H9 (cell line): ENCODE data around the gene PRICKLE1. TPM values are rescaled to one million over a fixed set of nuclear protein-coding genes. Genes with fewer than 3 reads are reported as not detected.

Source experiments
- DNase-seq: peaks from one replicate; pipeline ENCODE4 v3.0.0-alpha.2; 2017
- H2AFZ ChIP-seq: one replicate; pipeline ENCODE4 v1.6.1; 2013; ENCODE audit warnings: mild to moderate bottlenecking, low read length, control low read depth, moderate library complexity
- H2AK5ac ChIP-seq: 2 replicates; pipeline ENCODE4 v1.6.1; 2013; ENCODE audit warnings: low read length, control low read depth, mixed read lengths; ENCODE audit not compliant: insufficient read length
- H2BK120ac ChIP-seq: one replicate; pipeline ENCODE4 v1.6.1; 2013; ENCODE audit warnings: low read depth, mild to moderate bottlenecking, low read length, control low read depth, inconsistent platforms; ENCODE audit not compliant: poor library complexity, severe bottlenecking
- H2BK12ac ChIP-seq: 2 replicates; pipeline ENCODE4 v1.6.1; 2013; ENCODE audit warnings: low read length, control low read depth, mixed read lengths, low read depth; ENCODE audit not compliant: insufficient read length
- H2BK15ac ChIP-seq: 2 replicates; pipeline ENCODE4 v1.6.1; 2013; ENCODE audit warnings: low read depth, low read length, control low read depth
- H2BK20ac ChIP-seq: one replicate; pipeline ENCODE4 v1.6.1; 2013; ENCODE audit warnings: low read depth, mild to moderate bottlenecking, low read length, control low read depth, inconsistent platforms; ENCODE audit not compliant: poor library complexity, severe bottlenecking
- H2BK5ac ChIP-seq: 2 replicates; pipeline ENCODE4 v1.6.1; 2013; ENCODE audit warnings: low read length, control low read depth, mixed read lengths; ENCODE audit not compliant: insufficient read length
- H3K14ac ChIP-seq: 2 replicates; pipeline ENCODE4 v1.6.1; 2013; ENCODE audit warnings: low read length, control low read depth; ENCODE audit not compliant: insufficient read depth
- H3K18ac ChIP-seq: 2 replicates; pipeline ENCODE4 v1.6.1; 2013; ENCODE audit warnings: low read depth, mild to moderate bottlenecking, mixed read lengths, low read length, control low read depth; ENCODE audit not compliant: insufficient read length
- H3K23ac ChIP-seq: 2 replicates; pipeline ENCODE4 v1.6.1; 2013; ENCODE audit warnings: low read length, control low read depth, mixed read lengths, low read depth; ENCODE audit not compliant: insufficient read length
- H3K23me2 ChIP-seq: 2 replicates; pipeline ENCODE4 v1.6.1; 2013; ENCODE audit warnings: low read depth, mild to moderate bottlenecking, mixed read lengths, low read length, control low read depth; ENCODE audit not compliant: insufficient read length, poor library complexity, severe bottlenecking
- H3K27ac ChIP-seq: 2 replicates; pipeline ENCODE4 v1.5.1; 2013; ENCODE audit warnings: low read length, control low read depth, mixed read lengths, low read depth; ENCODE audit not compliant: insufficient read length
- H3K27me3 ChIP-seq: 2 replicates; pipeline ENCODE4 v1.6.1; 2013; ENCODE audit warnings: low read length, control low read depth, inconsistent platforms; ENCODE audit not compliant: insufficient read depth
- H3K4ac ChIP-seq: 2 replicates; pipeline ENCODE4 v1.6.1; 2013; ENCODE audit warnings: low read depth, mild to moderate bottlenecking, control low read depth, inconsistent platforms, low read length, moderate library complexity
- H3K4me1 ChIP-seq: 2 replicates; pipeline ENCODE4 v1.6.1; 2013; ENCODE audit warnings: low read length, control low read depth, inconsistent platforms; ENCODE audit not compliant: insufficient read depth
- H3K4me2 ChIP-seq: 2 replicates; pipeline ENCODE4 v1.6.1; 2013; ENCODE audit warnings: low read length, control low read depth, mixed read lengths; ENCODE audit not compliant: insufficient read length, insufficient read depth
- H3K56ac ChIP-seq: 2 replicates; pipeline ENCODE4 v1.6.1; 2013; ENCODE audit warnings: low read depth, mild to moderate bottlenecking, mixed read lengths, low read length, control low read depth; ENCODE audit not compliant: insufficient read length
- H3K79me1 ChIP-seq: 2 replicates; pipeline ENCODE4 v1.6.1; 2013; ENCODE audit warnings: low read depth, mild to moderate bottlenecking, moderate library complexity, low read length, control low read depth, inconsistent platforms; ENCODE audit not compliant: insufficient read depth, poor library complexity, severe bottlenecking
- H3K79me2 ChIP-seq: 2 replicates; pipeline ENCODE4 v1.6.1; 2013; ENCODE audit warnings: low read length, control low read depth, inconsistent platforms; ENCODE audit not compliant: insufficient read depth
- H3K9ac ChIP-seq: 2 replicates; pipeline ENCODE4 v1.6.1; 2013; ENCODE audit warnings: low read length, control low read depth, mixed read lengths; ENCODE audit not compliant: insufficient read length; ENCODE audit errors: extremely low read depth
- H3K9me3 ChIP-seq: one replicate; pipeline ENCODE4 v1.6.1; 2013; ENCODE audit warnings: low read depth, low read length, inconsistent platforms; ENCODE audit not compliant: control insufficient read depth
- H3T11ph ChIP-seq: one replicate; pipeline ENCODE4 v1.6.1; 2013; ENCODE audit warnings: mild to moderate bottlenecking, low read length, control low read depth, inconsistent platforms
- H4K20me1 ChIP-seq: one replicate; pipeline ENCODE4 v1.6.1; 2013; ENCODE audit not compliant: control insufficient read depth, insufficient read length, insufficient read depth
- H4K5ac ChIP-seq: 2 replicates; pipeline ENCODE4 v1.6.1; 2013; ENCODE audit warnings: low read depth, mild to moderate bottlenecking, mixed read lengths, low read length, control low read depth; ENCODE audit not compliant: insufficient read length
- H4K8ac ChIP-seq: replicated peaks from 2 replicates; pipeline ENCODE4 v1.6.1; 2013; ENCODE audit warnings: low read length, control low read depth, mixed read lengths, low read depth; ENCODE audit not compliant: insufficient read length
- H4K91ac ChIP-seq: 2 replicates; pipeline ENCODE4 v1.6.1; 2013; ENCODE audit warnings: low read depth, mild to moderate bottlenecking, moderate library complexity, mixed read lengths, low read length, control low read depth; ENCODE audit not compliant: insufficient read length
- H3K27ac Mint-ChIP-seq, 3 experiments: 2 replicates in 2 of 3; 3 replicates in 1 of 3; pipeline ENCODE4 v1.8.0; 2020 to 2021; ENCODE audit warnings: mixed read lengths in 3 of 3, mild to moderate bottlenecking in 1 of 3, moderate library complexity in 1 of 3
- H3K27me3 Mint-ChIP-seq: 2 replicates; pipeline ENCODE4 v1.8.0; 2021; ENCODE audit warnings: low read depth, mild to moderate bottlenecking, moderate library complexity, mixed read lengths
- H3K36me3 Mint-ChIP-seq, 3 experiments: 2 replicates in 2 of 3; 3 replicates in 1 of 3; pipeline ENCODE4 v1.8.0; 2020 to 2021; ENCODE audit warnings: low read depth in 3 of 3, mixed read lengths in 3 of 3; ENCODE audit not compliant: insufficient read depth in 1 of 3
- H3K4me1 Mint-ChIP-seq, 2 experiments: 2 replicates each; pipeline ENCODE4 v1.8.0; 2020; ENCODE audit warnings: mixed read lengths in 2 of 2
- H3K4me3 Mint-ChIP-seq, 2 experiments: 2 replicates in 1 of 2; 3 replicates in 1 of 2; pipeline ENCODE4 v1.8.0; 2020 to 2021; ENCODE audit warnings: mild to moderate bottlenecking in 2 of 2, mixed read lengths in 2 of 2, moderate library complexity in 1 of 2
- H3K9me3 Mint-ChIP-seq, 2 experiments: 2 replicates in 1 of 2; 3 replicates in 1 of 2; pipeline ENCODE4 v1.8.0; 2020; ENCODE audit warnings: mild to moderate bottlenecking in 2 of 2, mixed read lengths in 2 of 2, moderate library complexity in 1 of 2
- WGBS: extraction: QIAGEN DNeasy Blood & Tissue Kit; methylation state at CpG from one replicate; pipeline ENCODE4 v1.1.7; 2013; ENCODE audit warnings: missing lambda C conversion rate, low lambda C conversion rate, mixed read lengths; ENCODE audit not compliant: insufficient read length; ENCODE audit errors: extremely low coverage; 5-methylcytosine and 5-hydroxymethylcytosine counted together
- total RNA-seq: library from RNA; stranded (reverse); gene quantifications from 2 replicates; pipeline ENCODE4 v1.2.1, GENCODE V29; 2021
- TF ChIP-seq, protein P1 (sequence below): fragments of 200-600 bp; sonication (generic); conservative IDR thresholded peaks from 3 replicates; pipeline ENCODE4 v1.8.0; 2021; ENCODE audit warnings: antibody characterized with exemption, mild to moderate bottlenecking

PRICKLE1 gene
- total RNA-seq, 1 experiment from 2014 or later = 20.5 TPM

DNA sequence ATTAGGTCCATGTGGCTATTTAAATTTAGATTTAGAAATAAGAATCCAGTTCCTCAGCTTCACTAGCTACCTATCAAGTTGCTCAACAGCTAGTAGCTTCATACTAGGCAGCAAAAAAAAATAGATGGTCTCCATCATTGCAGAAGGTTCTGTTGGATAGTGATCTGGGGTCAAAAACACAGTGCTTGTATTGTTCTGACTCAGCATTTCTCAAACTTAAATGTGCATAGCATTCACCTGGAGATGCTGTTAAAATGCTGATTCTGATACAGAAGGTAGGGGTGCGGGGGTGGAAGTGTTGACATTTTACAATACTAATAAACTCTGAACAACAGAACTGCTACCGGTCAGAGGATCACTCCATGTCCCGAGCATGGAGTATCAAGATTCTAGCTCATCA is 51.3 kb downstream of the PRICKLE1 start:
- Histone ChIP-seq H4K91ac (no peak overlapping the region), H3K4me1 (no peaks in the 10 kb centered on the region), H3K18ac (no peak overlapping the region), H3K79me2 (no peaks in the 10 kb centered on the region), H2AFZ (no peak overlapping the region), H2BK120ac (no peak overlapping the region), H2AK5ac (no peak overlapping the region), H3K14ac (no peak overlapping the region), H3K9ac (no peak overlapping the region), H3K23ac (no peak overlapping the region), H3K56ac (no peak overlapping the region), H3K79me1 (no peaks in the 10 kb centered on the region), H4K8ac (no peak overlapping the region), H3K27ac (no peak overlapping the region), H3T11ph (no peak overlapping the region), H2BK5ac (no peak overlapping the region), H4K20me1 (no peaks in the 10 kb centered on the region), H2BK12ac (no peak overlapping the region), H4K5ac (no peak overlapping the region), H3K4ac (no peak overlapping the region), H3K9me3 (no peaks in the 10 kb centered on the region), H3K23me2 (no peaks in the 10 kb centered on the region), H2BK15ac (no peak overlapping the region), H3K4me2 (no peak overlapping the region), H3K27me3 (no peaks in the 10 kb centered on the region), H2BK20ac (no peak overlapping the region)
- H3K27me3 Mint-ChIP-seq = peaks cover 23% of the 10 kb centered on the region
- no peak overlapping the region for H3K4me3 Mint-ChIP-seq
- H3K27ac Mint-ChIP-seq = no peak overlapping the region
- H3K4me1 Mint-ChIP-seq = peaks cover 5 to 6% of the 10 kb centered on the region in 2 experiments
- no peaks in the 10 kb centered on the region for H3K9me3 Mint-ChIP-seq
- TF ChIP-seq, protein P1, sequence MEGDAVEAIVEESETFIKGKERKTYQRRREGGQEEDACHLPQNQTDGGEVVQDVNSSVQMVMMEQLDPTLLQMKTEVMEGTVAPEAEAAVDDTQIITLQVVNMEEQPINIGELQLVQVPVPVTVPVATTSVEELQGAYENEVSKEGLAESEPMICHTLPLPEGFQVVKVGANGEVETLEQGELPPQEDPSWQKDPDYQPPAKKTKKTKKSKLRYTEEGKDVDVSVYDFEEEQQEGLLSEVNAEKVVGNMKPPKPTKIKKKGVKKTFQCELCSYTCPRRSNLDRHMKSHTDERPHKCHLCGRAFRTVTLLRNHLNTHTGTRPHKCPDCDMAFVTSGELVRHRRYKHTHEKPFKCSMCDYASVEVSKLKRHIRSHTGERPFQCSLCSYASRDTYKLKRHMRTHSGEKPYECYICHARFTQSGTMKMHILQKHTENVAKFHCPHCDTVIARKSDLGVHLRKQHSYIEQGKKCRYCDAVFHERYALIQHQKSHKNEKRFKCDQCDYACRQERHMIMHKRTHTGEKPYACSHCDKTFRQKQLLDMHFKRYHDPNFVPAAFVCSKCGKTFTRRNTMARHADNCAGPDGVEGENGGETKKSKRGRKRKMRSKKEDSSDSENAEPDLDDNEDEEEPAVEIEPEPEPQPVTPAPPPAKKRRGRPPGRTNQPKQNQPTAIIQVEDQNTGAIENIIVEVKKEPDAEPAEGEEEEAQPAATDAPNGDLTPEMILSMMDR = no peak
- no CpG with 5 or more reads among the region's 3 CpGs for WGBS
- no peaks in the 10 kb centered on the region for H3K36me3 Mint-ChIP-seq
- no peak for DNase-seq
